ENCODE data around the gene LRRD1. TPM values are rescaled to one million over a fixed set of nuclear protein-coding genes. Genes with fewer than 3 reads are reported as not detected.

LRRD1 gene
- total and polyA plus RNA-seq, 2 of the 13 experiments (the other 11 are each of a cell fraction or from before 2014, with no cell fraction given) = 0.03 TPM; not detected in 1

DNA sequence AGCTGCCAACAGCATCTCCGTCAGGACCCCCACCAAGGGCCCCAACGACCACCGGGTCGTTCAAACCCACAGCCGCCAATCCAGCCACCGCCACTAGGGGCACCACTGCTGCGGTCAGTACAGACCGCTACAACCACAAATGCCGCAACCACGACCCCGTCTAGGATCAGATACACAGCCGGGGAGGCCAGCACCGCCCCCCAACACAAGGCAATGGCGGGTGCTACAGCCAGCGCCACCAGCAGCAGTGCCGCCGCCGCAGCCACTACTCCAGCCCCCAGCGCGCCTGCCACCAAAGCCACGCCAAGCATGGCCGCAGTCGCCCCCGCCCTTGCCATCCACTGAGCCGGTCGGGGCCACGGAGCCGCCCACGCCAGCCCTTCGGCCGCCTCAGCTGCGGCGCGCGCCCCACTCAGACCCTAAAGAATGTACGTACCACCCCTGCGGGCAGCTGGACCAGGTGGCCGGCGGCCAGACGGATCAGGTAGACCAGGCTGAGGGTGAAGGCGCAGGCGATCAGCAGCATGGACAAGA, 45.1 kb downstream of the LRRD1 start (continued):
- TF ChIP-seq, protein P1, sequence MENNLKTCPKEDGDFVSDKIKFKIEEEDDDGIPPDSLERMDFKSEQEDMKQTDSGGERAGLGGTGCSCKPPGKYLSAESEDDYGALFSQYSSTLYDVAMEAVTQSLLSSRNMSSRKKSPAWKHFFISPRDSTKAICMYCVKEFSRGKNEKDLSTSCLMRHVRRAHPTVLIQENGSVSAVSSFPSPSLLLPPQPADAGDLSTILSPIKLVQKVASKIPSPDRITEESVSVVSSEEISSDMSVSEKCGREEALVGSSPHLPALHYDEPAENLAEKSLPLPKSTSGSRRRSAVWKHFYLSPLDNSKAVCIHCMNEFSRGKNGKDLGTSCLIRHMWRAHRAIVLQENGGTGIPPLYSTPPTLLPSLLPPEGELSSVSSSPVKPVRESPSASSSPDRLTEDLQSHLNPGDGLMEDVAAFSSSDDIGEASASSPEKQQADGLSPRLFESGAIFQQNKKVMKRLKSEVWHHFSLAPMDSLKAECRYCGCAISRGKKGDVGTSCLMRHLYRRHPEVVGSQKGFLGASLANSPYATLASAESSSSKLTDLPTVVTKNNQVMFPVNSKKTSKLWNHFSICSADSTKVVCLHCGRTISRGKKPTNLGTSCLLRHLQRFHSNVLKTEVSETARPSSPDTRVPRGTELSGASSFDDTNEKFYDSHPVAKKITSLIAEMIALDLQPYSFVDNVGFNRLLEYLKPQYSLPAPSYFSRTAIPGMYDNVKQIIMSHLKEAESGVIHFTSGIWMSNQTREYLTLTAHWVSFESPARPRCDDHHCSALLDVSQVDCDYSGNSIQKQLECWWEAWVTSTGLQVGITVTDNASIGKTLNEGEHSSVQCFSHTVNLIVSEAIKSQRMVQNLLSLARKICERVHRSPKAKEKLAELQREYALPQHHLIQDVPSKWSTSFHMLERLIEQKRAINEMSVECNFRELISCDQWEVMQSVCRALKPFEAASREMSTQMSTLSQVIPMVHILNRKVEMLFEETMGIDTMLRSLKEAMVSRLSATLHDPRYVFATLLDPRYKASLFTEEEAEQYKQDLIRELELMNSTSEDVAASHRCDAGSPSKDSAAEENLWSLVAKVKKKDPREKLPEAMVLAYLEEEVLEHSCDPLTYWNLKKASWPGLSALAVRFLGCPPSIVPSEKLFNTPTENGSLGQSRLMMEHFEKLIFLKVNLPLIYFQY (CRISPR knock-in tag; IDR thresholded peaks at IDR 0.05; ENCODE audit: borderline replicate concordance) = no peak; the same call in 1 of the 2 replicates
- TF ChIP-seq TCF12 (IDR thresholded peaks at IDR 0.05) (no peak), TCF12 (CRISPR knock-in tag; IDR thresholded peaks at IDR 0.05) (peak; percentile 22; the same call in 1 of the 2 replicates), ZSCAN21 (CRISPR knock-in tag; IDR thresholded peaks at IDR 0.05; ENCODE audit: borderline replicate concordance) (no peak), ZNF883 (CRISPR knock-in tag; IDR thresholded peaks at IDR 0.05; ENCODE audit: not compliant biosample characterization) (peak; percentile 87), HDAC1 (CRISPR knock-in tag; IDR thresholded peaks at IDR 0.05) (peak; percentile 61), NFYC (CRISPR knock-in tag; IDR thresholded peaks at IDR 0.05) (no peak), ISL2 (CRISPR knock-in tag; IDR thresholded peaks at IDR 0.05) (no peak), FOSL2 (CRISPR knock-in tag; IDR thresholded peaks at IDR 0.05) (no peak), YY1 (IDR thresholded peaks at IDR 0.05; ENCODE audit: insufficient read depth, insufficient replicate concordance, low read depth, low read length) (peak; percentile 80), RFX1 (IDR thresholded peaks at IDR 0.05) (no peak), ZNF484 (CRISPR knock-in tag; IDR thresholded peaks at IDR 0.05; ENCODE audit: borderline replicate concordance, low read depth) (no peak), ZNF234 (CRISPR knock-in tag; conservative IDR thresholded peaks at IDR 0.05) (no peak), ZNF709 (CRISPR knock-in tag; IDR thresholded peaks at IDR 0.05) (no peak), ZNF354B (CRISPR knock-in tag; IDR thresholded peaks at IDR 0.05) (no peak), ZNF143 (CRISPR knock-in tag; IDR thresholded peaks at IDR 0.05) (no peak), ZNF550 (CRISPR knock-in tag; IDR thresholded peaks at IDR 0.05; ENCODE audit: borderline replicate concordance) (no peak), SMC3 (IDR thresholded peaks at IDR 0.05; ENCODE audit: low read length) (no peak)
- TF ChIP-seq, protein P2, sequence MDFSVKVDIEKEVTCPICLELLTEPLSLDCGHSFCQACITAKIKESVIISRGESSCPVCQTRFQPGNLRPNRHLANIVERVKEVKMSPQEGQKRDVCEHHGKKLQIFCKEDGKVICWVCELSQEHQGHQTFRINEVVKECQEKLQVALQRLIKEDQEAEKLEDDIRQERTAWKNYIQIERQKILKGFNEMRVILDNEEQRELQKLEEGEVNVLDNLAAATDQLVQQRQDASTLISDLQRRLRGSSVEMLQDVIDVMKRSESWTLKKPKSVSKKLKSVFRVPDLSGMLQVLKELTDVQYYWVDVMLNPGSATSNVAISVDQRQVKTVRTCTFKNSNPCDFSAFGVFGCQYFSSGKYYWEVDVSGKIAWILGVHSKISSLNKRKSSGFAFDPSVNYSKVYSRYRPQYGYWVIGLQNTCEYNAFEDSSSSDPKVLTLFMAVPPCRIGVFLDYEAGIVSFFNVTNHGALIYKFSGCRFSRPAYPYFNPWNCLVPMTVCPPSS (IDR thresholded peaks at IDR 0.05) = no peak
- TF ChIP-seq, protein P3, sequence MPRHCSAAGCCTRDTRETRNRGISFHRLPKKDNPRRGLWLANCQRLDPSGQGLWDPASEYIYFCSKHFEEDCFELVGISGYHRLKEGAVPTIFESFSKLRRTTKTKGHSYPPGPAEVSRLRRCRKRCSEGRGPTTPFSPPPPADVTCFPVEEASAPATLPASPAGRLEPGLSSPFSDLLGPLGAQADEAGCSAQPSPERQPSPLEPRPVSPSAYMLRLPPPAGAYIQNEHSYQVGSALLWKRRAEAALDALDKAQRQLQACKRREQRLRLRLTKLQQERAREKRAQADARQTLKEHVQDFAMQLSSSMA (CRISPR knock-in tag; IDR thresholded peaks at IDR 0.05) = peak; percentile 69
- TF ChIP-seq, protein P4, sequence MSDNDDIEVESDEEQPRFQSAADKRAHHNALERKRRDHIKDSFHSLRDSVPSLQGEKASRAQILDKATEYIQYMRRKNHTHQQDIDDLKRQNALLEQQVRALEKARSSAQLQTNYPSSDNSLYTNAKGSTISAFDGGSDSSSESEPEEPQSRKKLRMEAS (IDR thresholded peaks at IDR 0.05) = 0 out of 2 replicates have a peak, but pooled peaks have one; percentile 13
- TF ChIP-seq, protein P5, sequence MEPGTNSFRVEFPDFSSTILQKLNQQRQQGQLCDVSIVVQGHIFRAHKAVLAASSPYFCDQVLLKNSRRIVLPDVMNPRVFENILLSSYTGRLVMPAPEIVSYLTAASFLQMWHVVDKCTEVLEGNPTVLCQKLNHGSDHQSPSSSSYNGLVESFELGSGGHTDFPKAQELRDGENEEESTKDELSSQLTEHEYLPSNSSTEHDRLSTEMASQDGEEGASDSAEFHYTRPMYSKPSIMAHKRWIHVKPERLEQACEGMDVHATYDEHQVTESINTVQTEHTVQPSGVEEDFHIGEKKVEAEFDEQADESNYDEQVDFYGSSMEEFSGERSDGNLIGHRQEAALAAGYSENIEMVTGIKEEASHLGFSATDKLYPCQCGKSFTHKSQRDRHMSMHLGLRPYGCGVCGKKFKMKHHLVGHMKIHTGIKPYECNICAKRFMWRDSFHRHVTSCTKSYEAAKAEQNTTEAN (CRISPR knock-in tag; conservative IDR thresholded peaks at IDR 0.05) = no peak
- TF ChIP-seq, protein P6, sequence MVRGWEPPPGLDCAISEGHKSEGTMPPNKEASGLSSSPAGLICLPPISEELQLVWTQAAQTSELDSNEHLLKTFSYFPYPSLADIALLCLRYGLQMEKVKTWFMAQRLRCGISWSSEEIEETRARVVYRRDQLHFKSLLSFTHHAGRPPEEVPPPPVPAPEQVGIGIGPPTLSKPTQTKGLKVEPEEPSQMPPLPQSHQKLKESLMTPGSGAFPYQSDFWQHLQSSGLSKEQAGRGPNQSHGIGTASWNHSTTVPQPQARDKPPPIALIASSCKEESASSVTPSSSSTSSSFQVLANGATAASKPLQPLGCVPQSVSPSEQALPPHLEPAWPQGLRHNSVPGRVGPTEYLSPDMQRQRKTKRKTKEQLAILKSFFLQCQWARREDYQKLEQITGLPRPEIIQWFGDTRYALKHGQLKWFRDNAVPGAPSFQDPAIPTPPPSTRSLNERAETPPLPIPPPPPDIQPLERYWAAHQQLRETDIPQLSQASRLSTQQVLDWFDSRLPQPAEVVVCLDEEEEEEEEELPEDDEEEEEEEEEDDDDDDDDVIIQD (CRISPR knock-in tag; IDR thresholded peaks at IDR 0.05; ENCODE audit: low read depth) = no peak

All from HepG2 (cell line).